Keratinocyte (primary cell): ENCODE results near the gene ANKRD28. TPM values are rescaled to one million over a fixed set of nuclear protein-coding genes. Genes with fewer than 3 reads are reported as not detected.

Source experiments
- DNase-seq: peaks from one replicate; pipeline ENCODE4 v3.0.0-alpha.2; 2011; ENCODE audit warnings: low read depth, missing footprints, low spot score
- FAIRE-seq: peaks from 2 replicates; lab custom pipeline; 2011; peaks lifted over from hg19 to GRCh38; lab: Jason Lieb, UNC
- H2AFZ ChIP-seq: 2 replicates; pipeline ENCODE4 v1.6.0; 2012; ENCODE audit warnings: low read length, control low read depth, inconsistent platforms; ENCODE audit not compliant: control insufficient read depth
- H3K27ac ChIP-seq: 2 replicates; pipeline ENCODE4 v1.5.1; 2011; ENCODE audit warnings: low read length; ENCODE audit not compliant: control insufficient read depth, insufficient read depth
- H3K27me3 ChIP-seq: 3 replicates; pipeline ENCODE4 v1.6.0; 2011; ENCODE audit warnings: low read length; ENCODE audit not compliant: control insufficient read depth, insufficient read depth; ENCODE audit errors: extremely low read depth
- H3K36me3 ChIP-seq, 2 experiments: 2 replicates in 1 of 2; 3 replicates in 1 of 2; pipeline ENCODE4 v1.5.1; 2011; ENCODE audit warnings: low read length in 2 of 2, mild to moderate bottlenecking in 1 of 2; ENCODE audit not compliant: control insufficient read depth in 2 of 2, insufficient read depth in 2 of 2; ENCODE audit errors: extremely low read depth in 1 of 2
- H3K4me1 ChIP-seq: 3 replicates; pipeline ENCODE4 v1.5.1; 2011; ENCODE audit warnings: low read length; ENCODE audit not compliant: control insufficient read depth, insufficient read depth; ENCODE audit errors: extremely low read depth
- H3K4me2 ChIP-seq: 3 replicates; pipeline ENCODE4 v1.6.0; 2011; ENCODE audit warnings: low read depth, low read length; ENCODE audit not compliant: control insufficient read depth, insufficient read depth; ENCODE audit errors: extremely low read depth
- H3K4me3 ChIP-seq, 3 experiments: fragments of 200-600 bp in 1 of 3; sonication (generic) in 1 of 3; 2 replicates in 2 of 3; 3 replicates in 1 of 3; pipeline ENCODE4 v1.5.1; 2011 to 2016; ENCODE audit warnings: low read length in 3 of 3, mild to moderate bottlenecking in 3 of 3, control low read depth in 2 of 3, inconsistent platforms in 1 of 3, low read depth in 1 of 3, mixed read lengths in 1 of 3, mixed run types in 1 of 3, moderate library complexity in 1 of 3; ENCODE audit not compliant: control insufficient read depth in 2 of 3, insufficient read depth in 2 of 3; ENCODE audit errors: extremely low read depth in 1 of 3
- H3K79me2 ChIP-seq: 2 replicates; pipeline ENCODE4 v1.6.0; 2012; ENCODE audit warnings: low read length; ENCODE audit not compliant: control insufficient read depth, insufficient read depth
- H3K9ac ChIP-seq: 3 replicates; pipeline ENCODE4 v1.6.0; 2011; ENCODE audit warnings: low read length; ENCODE audit not compliant: control insufficient read depth, insufficient read depth; ENCODE audit errors: extremely low read depth
- H3K9me1 ChIP-seq: 3 replicates; pipeline ENCODE4 v1.6.0; 2011; ENCODE audit warnings: low read length; ENCODE audit not compliant: control insufficient read depth, insufficient read depth; ENCODE audit errors: extremely low read depth
- H3K9me3 ChIP-seq: 2 replicates; pipeline ENCODE4 v1.5.1; 2012; ENCODE audit warnings: low read depth, low read length; ENCODE audit not compliant: control insufficient read depth
- H4K20me1 ChIP-seq: 3 replicates; pipeline ENCODE4 v1.6.0; 2011; ENCODE audit warnings: low read length; ENCODE audit not compliant: control insufficient read depth, insufficient read depth; ENCODE audit errors: extremely low read depth
- CTCF ChIP-seq, 3 experiments: IDR thresholded peaks in 1 of 3; conservative IDR thresholded peaks in 1 of 3; optimal IDR thresholded peaks in 1 of 3; 2 replicates in 2 of 3; 3 replicates in 1 of 3; pipeline versions ENCODE3 to v1.5.1; 2011; ENCODE audit warnings: low read length in 3 of 3, mild to moderate bottlenecking in 3 of 3, moderate library complexity in 2 of 3, control low read depth in 1 of 3, inconsistent platforms in 1 of 3; ENCODE audit not compliant: insufficient read depth in 2 of 3; ENCODE audit errors: extremely low read depth in 1 of 3
- EZH2 ChIP-seq: IDR thresholded peaks from one replicate; pipeline ENCODE4 v1.6.1; 2012; ENCODE audit warnings: inconsistent platforms, mild to moderate bottlenecking, low read length, moderate library complexity
- dilution Hi-C: fragments of 300-500 bp; cut with MboI; formaldehyde crosslinking; loops from one replicate; pipeline ENCODE4 v1.7.0; 2020; ENCODE audit warnings: low sequenced_read_pairs; ENCODE audit not compliant: extremely low pct_ligation_motif_present
- polyA plus RNA-seq, 5 experiments: library from polyadenylated mRNA; depleted of rRNA in 3 of 5; stranded (reverse) in 3 of 5; stranded (forward) in 1 of 5; unstranded in 1 of 5; fragments of >200 nt; gene quantifications; 1 replicate in 1 of 5; 2 replicates in 3 of 5; 3 replicates in 1 of 5; pipeline versions ENCODE4 v1.2.1 to v1.2.3, GENCODE V29; 2011 to 2012; ENCODE audit warnings: missing spikeins in 2 of 5, low read depth in 1 of 5, low replicate concordance in 1 of 5

Gene ANKRD28
- polyA plus RNA-seq, 1 donor (not counting 4 experiments of a cell fraction or from before 2014, with no cell fraction given): 32.7 TPM

- Histone ChIP-seq H3K4me2 (no peak overlapping the region), H3K4me1 (no peaks in the 10 kb centered on the region), H3K27ac (no peak overlapping the region), H2AFZ (no peak overlapping the region), H3K9me1 (no peaks in the 10 kb centered on the region), H3K36me3 (peaks cover 4 to 15% of the 10 kb centered on the region in 2 experiments), H3K79me2 (no peaks in the 10 kb centered on the region), H3K4me3 (no peak overlapping the region), H3K9ac (no peak overlapping the region), H4K20me1 (no peaks in the 10 kb centered on the region), H3K27me3 (no peaks in the 10 kb centered on the region), H3K9me3 (no peaks in the 10 kb centered on the region)
- FAIRE-seq (no peak), DNase-seq (no peak)
- TF ChIP-seq CTCF (optimal IDR thresholded peaks at IDR 0.05 in 1 of 3, IDR thresholded peaks at IDR 0.05 in 1 of 3, conservative IDR thresholded peaks at IDR 0.05 in 1 of 3; ENCODE audit: extremely low read depth in 1 of 3, insufficient read depth in 2 of 3, low read length in 3 of 3): no peak
- TF ChIP-seq EZH2: no peak
- dilution Hi-C loops: no loop called here
Observed at GRCh38 chr3:15667484-15667883, 130.3 kb downstream of the ANKRD28 start.

GRCh38 chr3:15666277-15666676 lies 131.5 kb downstream of the ANKRD28 start:
- dilution Hi-C loops: no loop called here
- TF ChIP-seq EZH2: no peak
- no peak for TF ChIP-seq CTCF (optimal IDR thresholded peaks at IDR 0.05 in 1 of 3, IDR thresholded peaks at IDR 0.05 in 1 of 3, conservative IDR thresholded peaks at IDR 0.05 in 1 of 3; ENCODE audit: extremely low read depth in 1 of 3, insufficient read depth in 2 of 3, low read length in 3 of 3)
- H3K36me3 ChIP-seq: peaks cover 3 to 14% of the 10 kb centered on the region in 2 experiments

More at GRCh38 chr3:15666277-15666676, 131.5 kb downstream of the ANKRD28 start:
- FAIRE-seq (no peak), DNase-seq (no peak)
- H3K4me1 ChIP-seq: no peaks in the 10 kb centered on the region
- no peak overlapping the region for H3K27ac ChIP-seq
- no peaks in the 10 kb centered on the region for H4K20me1 ChIP-seq
- H3K27me3 ChIP-seq: no peaks in the 10 kb centered on the region
- no peaks in the 10 kb centered on the region for H3K9me3 ChIP-seq
- H3K9ac ChIP-seq: no peak overlapping the region
- no peak overlapping the region for H3K4me3 ChIP-seq
- no peaks in the 10 kb centered on the region for H3K79me2 ChIP-seq
- no peak overlapping the region for H3K4me2 ChIP-seq
- H3K9me1 ChIP-seq: no peaks in the 10 kb centered on the region
- no peak overlapping the region for H2AFZ ChIP-seq
